Thymus (tissue), 11 donors: Measurements from ENCODE around the gene SYCE1. TPM values are rescaled to one million over a fixed set of nuclear protein-coding genes. Genes with fewer than 3 reads are reported as not detected.

ENCODE experiments used
- DNase-seq, 9 donors: peaks; one replicate each; pipeline ENCODE4 v3.0.0-alpha.2; 2013; ENCODE audit warnings: low spot score in 9 of 9, low read depth in 6 of 9, missing footprints in 1 of 9
- H3K27ac ChIP-seq, 2 donors: one replicate each; pipeline ENCODE4 v1.5.1; 2013; ENCODE audit warnings: control low read depth in 1 of 2, low read depth in 1 of 2, low read length in 1 of 2, mild to moderate bottlenecking in 1 of 2, moderate library complexity in 1 of 2
- H3K27me3 ChIP-seq, 2 donors: one replicate each; pipeline ENCODE4 v1.5.1; 2013; ENCODE audit warnings: low read length in 1 of 2; ENCODE audit not compliant: control insufficient read depth in 2 of 2, insufficient read depth in 1 of 2
- H3K36me3 ChIP-seq, 2 donors: one replicate each; pipeline ENCODE4 v1.5.1; 2013; ENCODE audit warnings: low read length in 1 of 2, mild to moderate bottlenecking in 1 of 2, moderate library complexity in 1 of 2; ENCODE audit not compliant: control insufficient read depth in 2 of 2, insufficient read depth in 2 of 2
- H3K4me1 ChIP-seq, 2 donors: one replicate each; pipeline ENCODE4 v1.5.1; 2013; ENCODE audit warnings: low read length in 2 of 2; ENCODE audit not compliant: control insufficient read depth in 2 of 2, insufficient read depth in 2 of 2
- H3K4me3 ChIP-seq, 2 donors: one replicate each; pipeline ENCODE4 v1.5.1; 2013; ENCODE audit warnings: low read length in 2 of 2, control low read depth in 1 of 2, mild to moderate bottlenecking in 1 of 2
- H3K9me3 ChIP-seq, 2 donors: one replicate each; pipeline ENCODE4 v1.5.1; 2013; ENCODE audit warnings: low read length in 1 of 2, mild to moderate bottlenecking in 1 of 2; ENCODE audit not compliant: control insufficient read depth in 2 of 2, insufficient read depth in 1 of 2
- WGBS: extraction: QIAGEN DNeasy Blood & Tissue Kit; methylation state at CpG from one replicate; pipeline ENCODE4 v1.1.7; 2013; 5-methylcytosine and 5-hydroxymethylcytosine counted together
- polyA plus RNA-seq: library from polyadenylated mRNA; stranded (reverse); fragments of 200-250 nt; gene quantifications from one replicate; pipeline ENCODE4 v1.2.3, GENCODE V29; 2013
- total RNA-seq: library from RNA; stranded (reverse); fragments of 120-200 nt; gene quantifications from one replicate; pipeline ENCODE4 v1.2.4, GENCODE V29; 2013
- donor health status: healthy.

The SYCE1 gene
- total and polyA plus RNA-seq, 2 donors: 0.41 TPM; not detected in 1

GRCh38 chr10:133511408-133511807, 54.0 kb downstream of the SYCE1 start:
- DNase-seq: no peak
- WGBS: 84% methylated on average over 4 of the region's 4 CpGs
- Histone ChIP-seq H3K4me3 (no peak overlapping the region), H3K4me1 (no peaks in the 10 kb centered on the region), H3K27ac (no peak overlapping the region), H3K9me3 (no peaks in the 10 kb centered on the region), H3K27me3 (no peaks in the 10 kb centered on the region), H3K36me3 (no peaks in the 10 kb centered on the region)

DNA sequence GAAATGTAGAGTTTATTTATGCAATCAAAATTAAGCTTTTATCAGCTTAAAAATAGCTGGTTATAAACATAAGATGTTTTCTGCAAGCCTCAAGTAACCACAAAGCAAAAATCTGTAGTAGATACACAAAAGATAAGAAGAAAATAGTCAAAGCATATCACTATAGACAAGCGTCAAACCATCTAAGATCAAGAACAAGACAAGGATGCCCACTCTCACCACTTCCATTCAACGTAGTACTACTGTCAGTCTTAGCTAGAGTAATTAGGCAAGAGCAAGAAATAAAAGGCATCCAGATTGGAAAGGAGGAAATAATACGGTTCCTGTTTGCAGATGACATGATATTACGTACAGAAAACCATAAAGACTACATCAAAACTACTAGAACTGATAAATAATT, 55.7 kb downstream of the SYCE1 start:
- no peak for DNase-seq
- no peak overlapping the region for H3K4me3 ChIP-seq
- H3K27me3 ChIP-seq: no peaks in the 10 kb centered on the region
- no peaks in the 10 kb centered on the region for H3K9me3 ChIP-seq
- H3K27ac ChIP-seq: no peak overlapping the region
- WGBS: 76% methylated on average over 4 of the region's 4 CpGs
- no peaks in the 10 kb centered on the region for H3K4me1 ChIP-seq
- no peaks in the 10 kb centered on the region for H3K36me3 ChIP-seq

Other genes with a start within 250 kb of the SYCE1 start
- gene CALY, start 228.7 kb downstream of the SYCE1 start, total RNA-seq: not detected
- 0.21 TPM for gene CALY, start 228.7 kb downstream of the SYCE1 start, polyA plus RNA-seq
- gene PRAP1, start 218.2 kb downstream of the SYCE1 start, total RNA-seq: 1.0 TPM
- 1.2 TPM for gene PRAP1, start 218.2 kb downstream of the SYCE1 start, polyA plus RNA-seq
- gene FUOM, start 207.6 kb downstream of the SYCE1 start, total RNA-seq: 18.3 TPM
- 23.9 TPM for gene FUOM, start 207.6 kb downstream of the SYCE1 start, polyA plus RNA-seq
- 39.8 TPM for gene ECHS1, start 192.2 kb downstream of the SYCE1 start, total RNA-seq
- 54.9 TPM for gene ECHS1, start 192.2 kb downstream of the SYCE1 start, polyA plus RNA-seq
- gene PAOX, start 186.3 kb downstream of the SYCE1 start, total RNA-seq: 2.9 TPM
- gene PAOX, start 186.3 kb downstream of the SYCE1 start, polyA plus RNA-seq: 6.5 TPM
- 22.7 TPM for gene MTG1, start 171.4 kb downstream of the SYCE1 start, total RNA-seq
- gene MTG1, start 171.4 kb downstream of the SYCE1 start, polyA plus RNA-seq: 59.4 TPM
- gene SPRN, start 141.0 kb downstream of the SYCE1 start, total RNA-seq: 0.05 TPM
- 0.46 TPM for gene SPRN, start 141.0 kb downstream of the SYCE1 start, polyA plus RNA-seq
- 0.94 TPM for gene SCART1, start 111.6 kb downstream of the SYCE1 start, total RNA-seq
- gene SCART1, start 111.6 kb downstream of the SYCE1 start, polyA plus RNA-seq: 1.6 TPM
- 3.4 TPM for gene CYP2E1, start 38.2 kb downstream of the SYCE1 start, total RNA-seq
- 2.6 TPM for gene CYP2E1, start 38.2 kb downstream of the SYCE1 start, polyA plus RNA-seq
- not detected for gene FRG2B, start 61.2 kb upstream of the SYCE1 start, total RNA-seq
- gene FRG2B, start 61.2 kb upstream of the SYCE1 start, polyA plus RNA-seq: not detected